WERI-Rb-1 (cell line): ENCODE measurements around the gene TWNK.

Experiments
- DNase-seq: peaks from one replicate; pipeline ENCODE4 v3.0.0-alpha.2; 2020
- H3K27ac ChIP-seq: fragments of 250-450 bp; sonication (Bioruptor Pico); 2 replicates; pipeline ENCODE4 v1.5.1; 2020; ENCODE audit warnings: mild to moderate bottlenecking, moderate library complexity
- H3K27me3 ChIP-seq: fragments of 250-450 bp; sonication (Bioruptor Pico); 2 replicates; pipeline ENCODE4 v1.5.1; 2021; ENCODE audit warnings: mild to moderate bottlenecking, low read depth, moderate library complexity; ENCODE audit not compliant: insufficient read depth, severe bottlenecking
- H3K36me3 ChIP-seq: fragments of 250-450 bp; sonication (Bioruptor Pico); 2 replicates; pipeline ENCODE4 v1.5.1; 2020; ENCODE audit warnings: mild to moderate bottlenecking, moderate library complexity
- H3K4me3 ChIP-seq: 2 replicates; pipeline ENCODE4 v1.5.1; 2011; ENCODE audit warnings: low read depth, mild to moderate bottlenecking, control low read depth, low read length
- H3K9me3 ChIP-seq: fragments of 250-450 bp; sonication (Bioruptor Pico); 2 replicates; pipeline ENCODE4 v1.5.1; 2021; ENCODE audit warnings: mild to moderate bottlenecking, moderate library complexity; ENCODE audit not compliant: severe bottlenecking
- CTCF ChIP-seq: IDR thresholded peaks from 2 replicates; pipeline ENCODE4 v1.5.1; 2011; ENCODE audit warnings: low read depth, mild to moderate bottlenecking, control low read depth, inconsistent platforms, low read length

The TWNK gene

GRCh38 chr10:101005361-101005760, 18.0 kb downstream of the TWNK start:
- DNase-seq, result no peak
- H3K27ac ChIP-seq, result no peak overlapping the region
- no peak for TF ChIP-seq CTCF
- H3K27me3 ChIP-seq, result no peaks in the 10 kb centered on the region
- no peaks in the 10 kb centered on the region for H3K9me3 ChIP-seq
- no peak overlapping the region for H3K4me3 ChIP-seq
- peaks cover 54% of the 10 kb centered on the region for H3K36me3 ChIP-seq

- no peaks in the 10 kb centered on the region for H3K9me3 ChIP-seq
- no peak overlapping the region for H3K4me3 ChIP-seq
- peaks cover 54% of the 10 kb centered on the region for H3K36me3 ChIP-seq
- no peak for DNase-seq
- no peak for TF ChIP-seq CTCF
- H3K27ac ChIP-seq, result no peak overlapping the region
- no peaks in the 10 kb centered on the region for H3K27me3 ChIP-seq
These were observed 18.7 kb downstream of the TWNK start for GRCh38 chr10:101005869-101006567.

- Histone ChIP-seq H3K9me3 (no peaks in the 10 kb centered on the region), H3K36me3 (peaks cover 54% of the 10 kb centered on the region), H3K27me3 (no peaks in the 10 kb centered on the region), H3K4me3 (no peak overlapping the region), H3K27ac (no peak overlapping the region; the same call in 1 of the 2 replicates)
- no peak for TF ChIP-seq CTCF
- no peak for DNase-seq
These were observed 19.3 kb downstream of the TWNK start for GRCh38 chr10:101006593-101007098.

GRCh38 chr10:101007099-101007711, 19.9 kb downstream of the TWNK start:
- H3K9me3 ChIP-seq, result no peaks in the 10 kb centered on the region
- peak overlapping the region; percentile 4; the same call in 1 of the 2 replicates for H3K27ac ChIP-seq
- no peak for DNase-seq
- H3K27me3 ChIP-seq, result no peaks in the 10 kb centered on the region
- no peak for TF ChIP-seq CTCF
- peaks cover 54% of the 10 kb centered on the region for H3K36me3 ChIP-seq
- no peak overlapping the region for H3K4me3 ChIP-seq

GRCh38 chr10:101007915-101008822, 20.8 kb downstream of the TWNK start:
- no peak for DNase-seq
- H3K36me3 ChIP-seq, result peaks cover 44% of the 10 kb centered on the region
- H3K27ac ChIP-seq, result peak overlapping the region; percentile 63
- no peaks in the 10 kb centered on the region for H3K27me3 ChIP-seq
- no peak for TF ChIP-seq CTCF
- H3K9me3 ChIP-seq, result no peaks in the 10 kb centered on the region
- no peak overlapping the region for H3K4me3 ChIP-seq
